Suprapubic skin (tissue), 4 donors: Measurements from ENCODE around the gene ACKR3. TPM values are rescaled to one million over a fixed set of nuclear protein-coding genes. Genes with fewer than 3 reads are reported as not detected.

ENCODE experiments used
- DNase-seq, 2 donors: peaks; one replicate each; pipeline ENCODE4 v3.0.0-alpha.2; 2019; ENCODE audit warnings: low spot score in 2 of 2
- H3K27ac ChIP-seq: fragments of 200-600 bp; sonication (generic); one replicate; pipeline ENCODE4 v1.5.1; 2019
- H3K27me3 ChIP-seq: fragments of 200-600 bp; sonication (generic); one replicate; pipeline ENCODE4 v1.5.1; 2019
- H3K36me3 ChIP-seq: fragments of 200-600 bp; sonication (generic); one replicate; pipeline ENCODE4 v1.5.1; 2019
- H3K4me1 ChIP-seq: fragments of 200-600 bp; sonication (generic); one replicate; pipeline ENCODE4 v1.5.1; 2019
- H3K4me3 ChIP-seq: fragments of 200-600 bp; sonication (generic); one replicate; pipeline ENCODE4 v1.5.1; 2019; ENCODE audit warnings: mild to moderate bottlenecking
- H3K9me3 ChIP-seq: fragments of 200-600 bp; sonication (generic); one replicate; pipeline ENCODE4 v1.5.1; 2019
- CTCF ChIP-seq, 2 donors: fragments of 200-600 bp in 1 of 2; fragments of 450-650 bp in 1 of 2; sonication (generic) in 1 of 2; IDR thresholded peaks; one replicate each; pipeline ENCODE4 v1.5.1; 2016 to 2019; ENCODE audit warnings: antibody characterized with exemption in 2 of 2, mild to moderate bottlenecking in 1 of 2, moderate library complexity in 1 of 2
- EP300 ChIP-seq: sonication (generic); formaldehyde crosslinking; IDR thresholded peaks from one replicate; pipeline ENCODE4 v1.6.1; 2017; ENCODE audit warnings: antibody characterized with exemption
- POLR2A ChIP-seq, 2 donors: fragments of 450-650 bp; IDR thresholded peaks; one replicate each; pipeline ENCODE4 v1.6.1; 2017; ENCODE audit warnings: antibody characterized with exemption in 2 of 2, mild to moderate bottlenecking in 2 of 2, moderate library complexity in 2 of 2
- POLR2AphosphoS5 ChIP-seq, 3 donors: sonication (generic); formaldehyde crosslinking; IDR thresholded peaks; one replicate each; pipeline ENCODE4 v1.6.1; 2017; ENCODE audit warnings: antibody characterized with exemption in 3 of 3
- WGBS: methylation state at CpG from one replicate; pipeline ENCODE4 v1.1.5; 2018; 5-methylcytosine and 5-hydroxymethylcytosine counted together
- total RNA-seq, 4 donors: library from RNA; depleted of rRNA; stranded (reverse); fragments of >200 nt; gene quantifications; one replicate each; pipeline ENCODE4 v1.1.0, GENCODE V29; 2016

ACKR3 gene
- total RNA-seq, 4 donors from 2014 or later = 15.8 to 51.5 (median 34.9) TPM

GRCh38 chr2:236623816-236624215 lies 54.2 kb downstream of the ACKR3 start:
- Histone ChIP-seq H3K27ac (no peak overlapping the region), H3K27me3 (peaks cover 9% of the 10 kb centered on the region), H3K36me3 (no peaks in the 10 kb centered on the region), H3K9me3 (no peaks in the 10 kb centered on the region), H3K4me3 (no peak overlapping the region), H3K4me1 (no peaks in the 10 kb centered on the region)
- TF ChIP-seq POLR2AphosphoS5 (IDR thresholded peaks at IDR 0.05) (no peak), POLR2A (IDR thresholded peaks at IDR 0.05) (no peak), CTCF (IDR thresholded peaks at IDR 0.05) (no peak), EP300 (no peak)
- 94% methylated on average over 10 of the region's 10 CpGs for WGBS
- no peak for DNase-seq

GRCh38 chr2:236625156-236625690 lies 55.6 kb downstream of the ACKR3 start:
- no peaks in the 10 kb centered on the region for H3K9me3 ChIP-seq
- no peaks in the 10 kb centered on the region for H3K4me1 ChIP-seq
- peak in 1 of 2 donors; percentile 58 for DNase-seq
- no peak overlapping the region for H3K4me3 ChIP-seq
- TF ChIP-seq POLR2A (IDR thresholded peaks at IDR 0.05) = no peak
- no peak for TF ChIP-seq POLR2AphosphoS5 (IDR thresholded peaks at IDR 0.05)
- no peak for TF ChIP-seq CTCF (IDR thresholded peaks at IDR 0.05)
- no peak for TF ChIP-seq EP300
- no peaks in the 10 kb centered on the region for H3K36me3 ChIP-seq
- 86% methylated on average over 7 of the region's 10 CpGs for WGBS
- H3K27ac ChIP-seq = no peak overlapping the region
- H3K27me3 ChIP-seq = peaks cover 4% of the 10 kb centered on the region

GRCh38 chr2:236626391-236627150 lies 56.9 kb downstream of the ACKR3 start:
- H3K27ac ChIP-seq = no peak overlapping the region
- WGBS = 83% methylated on average over 19 of the region's 20 CpGs
- DNase-seq = peak; percentile 48 to 66

GRCh38 chr2:236627193-236627592 lies 57.6 kb downstream of the ACKR3 start:
- H3K4me3 ChIP-seq = no peak overlapping the region
- WGBS = 96% methylated on average over 11 of the region's 11 CpGs
- no peaks in the 10 kb centered on the region for H3K9me3 ChIP-seq
- H3K4me1 ChIP-seq = peaks cover 7% of the 10 kb centered on the region
- H3K36me3 ChIP-seq = no peaks in the 10 kb centered on the region
- H3K27ac ChIP-seq = no peak overlapping the region
- TF ChIP-seq POLR2A (IDR thresholded peaks at IDR 0.05) (no peak), POLR2AphosphoS5 (IDR thresholded peaks at IDR 0.05) (no peak), EP300 (no peak), CTCF (IDR thresholded peaks at IDR 0.05) (no peak)
- H3K27me3 ChIP-seq = no peaks in the 10 kb centered on the region
- DNase-seq = peak; percentile 36 to 78

More at GRCh38 chr2:236626391-236627150, 56.9 kb downstream of the ACKR3 start:
- no peak overlapping the region for H3K4me3 ChIP-seq
- no peaks in the 10 kb centered on the region for H3K27me3 ChIP-seq
- TF ChIP-seq POLR2A (IDR thresholded peaks at IDR 0.05) (no peak), CTCF (IDR thresholded peaks at IDR 0.05) (no peak), POLR2AphosphoS5 (IDR thresholded peaks at IDR 0.05) (no peak), EP300 (no peak)
- H3K36me3 ChIP-seq = no peaks in the 10 kb centered on the region
- H3K9me3 ChIP-seq = no peaks in the 10 kb centered on the region
- H3K4me1 ChIP-seq = peaks cover 6% of the 10 kb centered on the region

GRCh38 chr2:236627841-236628240 lies 58.2 kb downstream of the ACKR3 start:
- TF ChIP-seq EP300 (no peak), POLR2AphosphoS5 (IDR thresholded peaks at IDR 0.05) (no peak), CTCF (IDR thresholded peaks at IDR 0.05) (no peak), POLR2A (IDR thresholded peaks at IDR 0.05) (no peak)
- H3K9me3 ChIP-seq = no peaks in the 10 kb centered on the region
- peaks cover 7% of the 10 kb centered on the region for H3K4me1 ChIP-seq
- no peaks in the 10 kb centered on the region for H3K27me3 ChIP-seq
- WGBS = 87% methylated on average over 3 of the region's 6 CpGs
- H3K4me3 ChIP-seq = no peak overlapping the region
- no peaks in the 10 kb centered on the region for H3K36me3 ChIP-seq
- peak; percentile 32 to 38 for DNase-seq
- no peak overlapping the region for H3K27ac ChIP-seq
